Adrenal gland (tissue), 12 donors: ENCODE data around the gene CCDC69. TPM values are rescaled to one million over a fixed set of nuclear protein-coding genes. Genes with fewer than 3 reads are reported as not detected.

Experiments
- DNase-seq, 7 donors: peaks; one replicate each; pipeline ENCODE4 v3.0.0-alpha.2; 2019 to 2020
- H3K27ac ChIP-seq, 5 donors: fragments of 200-600 bp; sonication (generic) in 4 of 5; 1 replicate in 3 of 5; 2 replicates in 2 of 5; pipeline versions ENCODE4 v1.5.1 to v1.8.0; 2016 to 2020; ENCODE audit warnings: mild to moderate bottlenecking in 1 of 5
- H3K27me3 ChIP-seq: fragments of 200-600 bp; 2 replicates; pipeline ENCODE4 v1.8.0; 2021
- H3K36me3 ChIP-seq, 2 donors: fragments of 200-600 bp; replicated peaks in 1 of 2; 1 replicate in 1 of 2; 2 replicates in 1 of 2; pipeline versions ENCODE4 v1.5.1 to v1.8.0; 2018 to 2022
- H3K4me1 ChIP-seq, 2 donors: fragments of 200-600 bp; replicated peaks in 1 of 2; 1 replicate in 1 of 2; 2 replicates in 1 of 2; pipeline versions ENCODE4 v1.5.1 to v1.8.0; 2018 to 2021
- H3K4me3 ChIP-seq, 4 donors: fragments of 200-600 bp; sonication (generic) in 3 of 4; one replicate each; pipeline ENCODE4 v1.5.1; 2016 to 2018
- H3K9me3 ChIP-seq, 3 donors: fragments of 200-600 bp; sonication (generic) in 1 of 3; replicated peaks in 1 of 3; 1 replicate in 2 of 3; 2 replicates in 1 of 3; pipeline versions ENCODE4 v1.5.1 to v1.8.0; 2016 to 2021
- POLR2A ChIP-seq, 2 donors: fragments of 450-650 bp; IDR thresholded peaks; one replicate each; pipeline ENCODE4 v1.6.1; 2017; ENCODE audit warnings: antibody characterized with exemption in 2 of 2, mild to moderate bottlenecking in 2 of 2, moderate library complexity in 1 of 2
- WGBS, 4 donors: extraction: QIAGEN DNeasy Blood & Tissue Kit in 2 of 4; methylation state at CpG; one replicate each; pipeline versions ENCODE4 v1.1.5 to v1.1.7; 2013 to 2017; 5-methylcytosine and 5-hydroxymethylcytosine counted together
- intact Hi-C, 2 donors: fragments of 100-400 bp; cut with DNase I; formaldehyde crosslinking; loops; one replicate each; pipeline versions ENCODE4 v1.14.1 to v1.15.0; 2022 to 2023
- polyA plus RNA-seq, 3 donors: library from polyadenylated mRNA; stranded (reverse); fragments of 200-250 nt in 2 of 3; fragments of 350-450 nt in 1 of 3; fragmentation: Illumina TruSeq in 1 of 3; extraction: RNeasy Lipid Tissue Mini Kit (QIAGEN cat#74804) in 1 of 3; gene quantifications; one replicate each; pipeline ENCODE4 v1.2.3, GENCODE V29; 2013 to 2014
- total RNA-seq, 9 donors: library from RNA; depleted of rRNA in 4 of 9; stranded (reverse); fragments of >200 nt in 4 of 9; fragments of 120-200 nt in 1 of 9; fragmentation: NEBNext Ultra II Directional in 1 of 9; extraction: Animal tissue kit (Norgen Biotek cat#: 25700) in 1 of 9; gene quantifications; one replicate each; pipeline versions ENCODE4 v1.1.0 to v1.2.4, GENCODE V29; 2013 to 2023
- TF ChIP-seq, protein P1 (sequence below), 6 experiments: fragments of 450-650 bp in 4 of 6; fragments of 200-600 bp in 2 of 6; sonication (generic) in 1 of 6; IDR thresholded peaks; 1 replicate in 5 of 6; 2 replicates in 1 of 6; pipeline versions ENCODE4 v1.5.1 to v1.8.0; 2016 to 2021; ENCODE audit warnings: antibody characterized with exemption in 6 of 6, mild to moderate bottlenecking in 2 of 6, moderate library complexity in 1 of 6
- donor health status: healthy with polysubstance abuse.
- donor health status: Bipolar disorder and iron deficiency.
- donor health status: DM: yes; HTN: yes; CAD: no.
- donor health status: DM: no; HTN: no; CAD: no.
- donor health status: DM: no; HTN: no; CAD: no.
- donor health status: DM: yes; HTN: yes; CAD: no.

Gene CCDC69
- total and polyA plus RNA-seq, 12 donors: 76.1 to 241 (median 174) TPM

DNA sequence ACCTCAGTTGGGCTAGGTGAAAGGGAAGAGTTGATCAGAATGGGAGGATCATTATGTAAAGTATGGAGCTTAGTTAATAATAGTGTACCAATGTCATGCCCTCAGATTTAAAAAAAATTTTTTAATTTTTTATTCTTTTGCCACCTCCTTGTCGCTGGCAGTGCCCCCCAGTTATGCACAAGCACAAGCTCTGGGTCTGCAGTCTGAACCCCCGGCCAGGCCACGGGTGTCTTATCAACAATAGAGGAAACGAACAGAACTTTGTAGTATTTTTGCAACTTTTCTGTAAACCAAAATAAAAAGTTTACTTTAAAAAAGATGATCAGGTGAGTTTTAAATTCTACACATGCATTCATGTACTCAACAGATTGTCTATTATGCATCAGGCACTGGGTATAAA is 27.7 kb upstream of the CCDC69 start:
- H3K4me1 ChIP-seq: peaks cover 20 to 35% of the 10 kb centered on the region in 2 donors
- H3K36me3 ChIP-seq: no peaks in the 10 kb centered on the region
- no peaks in the 10 kb centered on the region for H3K27me3 ChIP-seq
- intact Hi-C loops: no loop called here
- H3K4me3 ChIP-seq: no peak overlapping the region
- WGBS, 4 donors: 93 to 98% (median 95%) methylated on average over 4 of the region's 4 CpGs
- no peak for TF ChIP-seq POLR2A (IDR thresholded peaks at IDR 0.05)
- TF ChIP-seq, protein P1, sequence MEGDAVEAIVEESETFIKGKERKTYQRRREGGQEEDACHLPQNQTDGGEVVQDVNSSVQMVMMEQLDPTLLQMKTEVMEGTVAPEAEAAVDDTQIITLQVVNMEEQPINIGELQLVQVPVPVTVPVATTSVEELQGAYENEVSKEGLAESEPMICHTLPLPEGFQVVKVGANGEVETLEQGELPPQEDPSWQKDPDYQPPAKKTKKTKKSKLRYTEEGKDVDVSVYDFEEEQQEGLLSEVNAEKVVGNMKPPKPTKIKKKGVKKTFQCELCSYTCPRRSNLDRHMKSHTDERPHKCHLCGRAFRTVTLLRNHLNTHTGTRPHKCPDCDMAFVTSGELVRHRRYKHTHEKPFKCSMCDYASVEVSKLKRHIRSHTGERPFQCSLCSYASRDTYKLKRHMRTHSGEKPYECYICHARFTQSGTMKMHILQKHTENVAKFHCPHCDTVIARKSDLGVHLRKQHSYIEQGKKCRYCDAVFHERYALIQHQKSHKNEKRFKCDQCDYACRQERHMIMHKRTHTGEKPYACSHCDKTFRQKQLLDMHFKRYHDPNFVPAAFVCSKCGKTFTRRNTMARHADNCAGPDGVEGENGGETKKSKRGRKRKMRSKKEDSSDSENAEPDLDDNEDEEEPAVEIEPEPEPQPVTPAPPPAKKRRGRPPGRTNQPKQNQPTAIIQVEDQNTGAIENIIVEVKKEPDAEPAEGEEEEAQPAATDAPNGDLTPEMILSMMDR (IDR thresholded peaks at IDR 0.05): no peak
- H3K27ac ChIP-seq: no peak overlapping the region
- DNase-seq: no peak
- no peaks in the 10 kb centered on the region for H3K9me3 ChIP-seq

DNA sequence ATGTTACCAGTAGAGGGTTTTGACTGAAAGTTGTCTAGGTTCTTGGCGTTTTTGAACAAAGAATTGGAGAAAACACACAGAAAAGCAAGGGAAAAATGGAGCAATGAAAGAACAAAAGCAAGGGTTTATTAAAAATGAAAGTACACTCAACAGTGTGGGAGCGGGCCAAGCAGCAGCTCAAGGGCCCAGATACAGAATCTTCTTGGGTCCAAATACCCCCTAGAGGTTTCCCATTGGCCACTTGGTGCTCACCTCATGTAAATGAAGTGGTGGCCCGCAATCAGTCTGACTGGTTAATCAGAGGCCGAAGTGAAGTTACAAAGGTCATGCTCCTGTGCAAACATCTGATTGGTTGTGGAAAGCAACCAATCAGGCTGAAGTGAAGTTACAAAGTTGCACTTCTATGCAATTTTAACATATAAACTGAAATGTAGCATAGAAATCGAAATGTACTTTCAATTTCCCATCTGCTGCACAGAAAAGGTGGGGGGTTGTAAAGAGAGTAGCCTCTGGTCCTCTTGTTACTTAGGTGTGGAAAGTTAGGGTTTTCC is 27.2 kb upstream of the CCDC69 start:
- Histone ChIP-seq H3K27ac (no peak overlapping the region), H3K36me3 (no peaks in the 10 kb centered on the region), H3K4me3 (no peak overlapping the region), H3K9me3 (no peaks in the 10 kb centered on the region), H3K4me1 (peaks cover 18 to 30% of the 10 kb centered on the region in 2 donors), H3K27me3 (no peaks in the 10 kb centered on the region)
- no peak for DNase-seq
- TF ChIP-seq POLR2A (IDR thresholded peaks at IDR 0.05): no peak
- TF ChIP-seq, protein P1 (IDR thresholded peaks at IDR 0.05): no peak
- intact Hi-C loops: no loop called here
- 83 to 94% (median 89%) methylated on average over 5 of the region's 5 CpGs for WGBS, 4 donors

DNA sequence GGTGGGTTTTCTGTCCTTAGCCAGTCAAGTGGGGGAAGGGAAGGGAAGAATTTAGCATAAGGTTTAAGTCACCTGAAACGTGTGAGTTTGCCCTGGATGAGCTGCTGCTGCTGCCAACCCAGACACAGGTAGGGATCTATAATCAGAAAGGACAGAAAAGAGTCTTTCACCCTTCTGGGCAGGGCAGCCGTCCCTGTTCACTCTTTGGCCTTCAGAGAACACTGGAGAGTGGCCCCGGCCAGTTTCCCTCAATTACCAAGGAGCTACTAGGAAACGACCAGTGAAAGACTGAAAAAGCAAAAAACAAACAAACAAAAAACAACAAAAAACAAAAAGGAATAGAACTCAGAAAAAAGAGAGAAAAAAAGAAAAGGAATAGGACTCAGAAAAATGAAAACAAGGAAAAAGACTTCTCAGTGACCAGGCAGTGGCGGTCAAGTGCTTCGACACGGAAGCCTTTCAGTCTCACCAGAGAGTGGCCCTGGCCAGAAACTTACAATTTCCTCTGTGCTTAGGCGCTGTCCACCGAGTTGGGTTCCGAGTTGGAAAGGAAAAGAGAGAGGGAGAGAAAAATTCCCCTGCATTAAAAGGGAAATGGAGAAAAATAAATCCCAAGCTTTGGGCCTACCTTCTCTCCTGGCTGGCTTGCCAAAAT is 26.6 kb upstream of the CCDC69 start:
- Histone ChIP-seq H3K27ac (no peak overlapping the region), H3K4me3 (no peak overlapping the region), H3K9me3 (no peaks in the 10 kb centered on the region), H3K4me1 (peaks cover 12 to 24% of the 10 kb centered on the region in 2 donors), H3K36me3 (no peaks in the 10 kb centered on the region), H3K27me3 (no peaks in the 10 kb centered on the region)
- TF ChIP-seq POLR2A (IDR thresholded peaks at IDR 0.05): no peak
- TF ChIP-seq, protein P1 (IDR thresholded peaks at IDR 0.05): no peak
- intact Hi-C loops: no loop called here
- no peak for DNase-seq
- WGBS, 4 donors: 86 to 90% (median 87%) methylated on average over 10 of the region's 10 CpGs

DNA sequence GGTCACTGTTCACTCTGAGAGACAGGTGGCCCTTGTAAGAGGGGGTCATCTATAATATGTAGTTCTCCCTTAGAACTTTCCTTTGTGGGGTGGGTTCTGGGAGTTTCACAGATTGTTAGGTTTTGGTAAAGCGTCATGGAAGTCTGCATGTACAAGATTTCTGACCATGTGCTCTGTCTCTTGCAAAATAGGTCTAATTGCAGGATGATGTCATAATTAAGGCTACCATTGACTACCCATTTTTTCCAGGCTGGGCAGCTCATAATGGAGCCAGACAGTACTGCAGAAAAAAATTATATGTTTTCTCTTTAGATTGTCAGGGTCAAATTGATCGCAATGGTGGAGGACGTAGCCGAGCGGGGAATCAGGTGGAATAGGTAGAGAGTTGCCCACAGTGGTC is 25.4 kb upstream of the CCDC69 start:
- intact Hi-C loops: no loop called here

More for the DNA sequence above, 25.4 kb upstream of the CCDC69 start:
- Histone ChIP-seq H3K4me3 (no peak overlapping the region), H3K4me1 (peaks cover 10 to 16% of the 10 kb centered on the region in 2 donors), H3K36me3 (no peaks in the 10 kb centered on the region), H3K9me3 (no peaks in the 10 kb centered on the region), H3K27me3 (no peaks in the 10 kb centered on the region), H3K27ac (no peak overlapping the region)
- DNase-seq: no peak
- 74 to 95% (median 85%) methylated on average over 5 of the region's 5 CpGs for WGBS, 4 donors
- TF ChIP-seq, protein P1 (IDR thresholded peaks at IDR 0.05): no peak
- TF ChIP-seq POLR2A (IDR thresholded peaks at IDR 0.05): no peak
